HEK293 (cell line): ENCODE results near the gene TIGD2.

Experiments used
- CTCF ChIP-seq: fragments of 450-650 bp; formaldehyde crosslinking; IDR thresholded peaks from 2 replicates; pipeline ENCODE4 v1.5.1; 2016; ENCODE audit warnings: missing biosample characterization, missing genetic modification characterization
- EGR2 ChIP-seq: fragments of 450-650 bp; formaldehyde crosslinking; IDR thresholded peaks from 2 replicates; pipeline ENCODE4 v1.5.1; 2016; ENCODE audit warnings: low read depth, missing biosample characterization, missing genetic modification characterization
- SALL2 ChIP-seq: fragments of 450-650 bp; formaldehyde crosslinking; IDR thresholded peaks from 2 replicates; pipeline ENCODE4 v1.5.0; 2017; ENCODE audit warnings: missing biosample characterization, mild to moderate bottlenecking, missing genetic modification characterization, borderline replicate concordance
- TRIM28 ChIP-seq: IDR thresholded peaks from 2 replicates; pipeline ENCODE4 v1.6.1; 2011; ENCODE audit warnings: low read length, control low read depth, borderline replicate concordance
- ZFP37 ChIP-seq: fragments of 450-650 bp; formaldehyde crosslinking; IDR thresholded peaks from 2 replicates; pipeline ENCODE4 v1.5.1; 2016; ENCODE audit warnings: missing biosample characterization, missing genetic modification characterization
- ZNF138 ChIP-seq: fragments of 450-650 bp; formaldehyde crosslinking; IDR thresholded peaks from 2 replicates; pipeline ENCODE4 v1.5.1; 2016; ENCODE audit warnings: missing biosample characterization, missing genetic modification characterization, borderline replicate concordance
- ZNF140 ChIP-seq: fragments of 450-650 bp; formaldehyde crosslinking; IDR thresholded peaks from 2 replicates; pipeline ENCODE4 v1.5.1; 2016; ENCODE audit warnings: missing biosample characterization, missing genetic modification characterization
- ZNF488 ChIP-seq: fragments of 450-650 bp; formaldehyde crosslinking; IDR thresholded peaks from 2 replicates; pipeline ENCODE4 v1.5.1; 2016; ENCODE audit warnings: missing biosample characterization, missing genetic modification characterization
- ZNF501 ChIP-seq: fragments of 450-650 bp; formaldehyde crosslinking; IDR thresholded peaks from 2 replicates; pipeline ENCODE4 v1.5.1; 2016; ENCODE audit warnings: missing biosample characterization, missing genetic modification characterization
- ZNF558 ChIP-seq: fragments of 450-650 bp; formaldehyde crosslinking; IDR thresholded peaks from 2 replicates; pipeline ENCODE4 v1.5.1; 2016; ENCODE audit warnings: missing biosample characterization, missing genetic modification characterization
- TF ChIP-seq, protein P1 (sequence below): fragments of 450-650 bp; formaldehyde crosslinking; IDR thresholded peaks from 2 replicates; pipeline ENCODE4 v1.5.1; 2017; ENCODE audit warnings: missing biosample characterization, missing genetic modification characterization
- TF ChIP-seq, protein P2 (sequence below): fragments of 450-650 bp; formaldehyde crosslinking; IDR thresholded peaks from 2 replicates; pipeline ENCODE4 v1.5.1; 2016; ENCODE audit warnings: missing biosample characterization, missing genetic modification characterization

GRCh38 chr4:89162987-89163386 lies 51.7 kb downstream of the TIGD2 start:
- TF ChIP-seq ZNF558 (no peak), CTCF (tag by site-specific recombination) (no peak), ZNF501 (tag by site-specific recombination) (no peak), ZNF488 (tag by site-specific recombination) (no peak), ZFP37 (tag by site-specific recombination) (no peak), TRIM28 (no peak), SALL2 (tag by site-specific recombination) (no peak), EGR2 (tag by site-specific recombination) (no peak), ZNF138 (tag by site-specific recombination) (no peak), ZNF140 (tag by site-specific recombination) (no peak)
- TF ChIP-seq, protein P1, sequence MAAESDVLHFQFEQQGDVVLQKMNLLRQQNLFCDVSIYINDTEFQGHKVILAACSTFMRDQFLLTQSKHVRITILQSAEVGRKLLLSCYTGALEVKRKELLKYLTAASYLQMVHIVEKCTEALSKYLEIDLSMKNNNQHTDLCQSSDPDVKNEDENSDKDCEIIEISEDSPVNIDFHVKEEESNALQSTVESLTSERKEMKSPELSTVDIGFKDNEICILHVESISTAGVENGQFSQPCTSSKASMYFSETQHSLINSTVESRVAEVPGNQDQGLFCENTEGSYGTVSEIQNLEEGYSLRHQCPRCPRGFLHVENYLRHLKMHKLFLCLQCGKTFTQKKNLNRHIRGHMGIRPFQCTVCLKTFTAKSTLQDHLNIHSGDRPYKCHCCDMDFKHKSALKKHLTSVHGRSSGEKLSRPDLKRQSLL (tag by site-specific recombination) = no peak
- TF ChIP-seq, protein P2, sequence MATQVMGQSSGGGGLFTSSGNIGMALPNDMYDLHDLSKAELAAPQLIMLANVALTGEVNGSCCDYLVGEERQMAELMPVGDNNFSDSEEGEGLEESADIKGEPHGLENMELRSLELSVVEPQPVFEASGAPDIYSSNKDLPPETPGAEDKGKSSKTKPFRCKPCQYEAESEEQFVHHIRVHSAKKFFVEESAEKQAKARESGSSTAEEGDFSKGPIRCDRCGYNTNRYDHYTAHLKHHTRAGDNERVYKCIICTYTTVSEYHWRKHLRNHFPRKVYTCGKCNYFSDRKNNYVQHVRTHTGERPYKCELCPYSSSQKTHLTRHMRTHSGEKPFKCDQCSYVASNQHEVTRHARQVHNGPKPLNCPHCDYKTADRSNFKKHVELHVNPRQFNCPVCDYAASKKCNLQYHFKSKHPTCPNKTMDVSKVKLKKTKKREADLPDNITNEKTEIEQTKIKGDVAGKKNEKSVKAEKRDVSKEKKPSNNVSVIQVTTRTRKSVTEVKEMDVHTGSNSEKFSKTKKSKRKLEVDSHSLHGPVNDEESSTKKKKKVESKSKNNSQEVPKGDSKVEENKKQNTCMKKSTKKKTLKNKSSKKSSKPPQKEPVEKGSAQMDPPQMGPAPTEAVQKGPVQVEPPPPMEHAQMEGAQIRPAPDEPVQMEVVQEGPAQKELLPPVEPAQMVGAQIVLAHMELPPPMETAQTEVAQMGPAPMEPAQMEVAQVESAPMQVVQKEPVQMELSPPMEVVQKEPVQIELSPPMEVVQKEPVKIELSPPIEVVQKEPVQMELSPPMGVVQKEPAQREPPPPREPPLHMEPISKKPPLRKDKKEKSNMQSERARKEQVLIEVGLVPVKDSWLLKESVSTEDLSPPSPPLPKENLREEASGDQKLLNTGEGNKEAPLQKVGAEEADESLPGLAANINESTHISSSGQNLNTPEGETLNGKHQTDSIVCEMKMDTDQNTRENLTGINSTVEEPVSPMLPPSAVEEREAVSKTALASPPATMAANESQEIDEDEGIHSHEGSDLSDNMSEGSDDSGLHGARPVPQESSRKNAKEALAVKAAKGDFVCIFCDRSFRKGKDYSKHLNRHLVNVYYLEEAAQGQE = no peak
